Measurements from ENCODE around the gene TNFRSF25.
"Not testable (repeated sequence)": the region's sequence is repeated elsewhere in the genome, so short reads cannot be mapped to it uniquely, and the experiment has no call there.

Gene TNFRSF25

GRCh38 chr1:6450943-6451373, 15.0 kb downstream of the TNFRSF25 start:
- DNase-seq (ENCODE audit: low read depth): no peak

- DNase-seq (ENCODE audit: low read depth): not testable (repeated sequence)
Measured at GRCh38 chr1:6450486-6450885, 15.5 kb downstream of the TNFRSF25 start.

GRCh38 chr1:6450005-6450450, 15.9 kb downstream of the TNFRSF25 start:
- no peak for DNase-seq (ENCODE audit: low read depth)

GRCh38 chr1:6448749-6449631, 17.0 kb downstream of the TNFRSF25 start:
- no peak for DNase-seq (ENCODE audit: low read depth)

GRCh38 chr1:6447818-6448748, 17.9 kb downstream of the TNFRSF25 start:
- DNase-seq (ENCODE audit: low read depth): no peak

GRCh38 chr1:6447016-6447817, 18.8 kb downstream of the TNFRSF25 start:
- no peak for DNase-seq (ENCODE audit: low read depth)

- DNase-seq (ENCODE audit: low read depth): no peak
Measured at GRCh38 chr1:6446665-6447015, 19.3 kb downstream of the TNFRSF25 start.

- not testable (repeated sequence) for DNase-seq (ENCODE audit: low read depth)
Measured at GRCh38 chr1:6445929-6446328, 20.0 kb downstream of the TNFRSF25 start.

- peak; percentile 41 for DNase-seq (ENCODE audit: low read depth)
Measured at GRCh38 chr1:6445062-6445763, 20.8 kb downstream of the TNFRSF25 start.

GRCh38 chr1:6444377-6444776, 21.6 kb downstream of the TNFRSF25 start:
- DNase-seq (ENCODE audit: low read depth): no peak

- no peak for DNase-seq (ENCODE audit: low read depth)
Measured at GRCh38 chr1:6443339-6444115, 22.4 kb downstream of the TNFRSF25 start.

GRCh38 chr1:6441586-6441985, 24.4 kb downstream of the TNFRSF25 start:
- no peak for DNase-seq (ENCODE audit: low read depth)

- peak; percentile 56 for DNase-seq (ENCODE audit: low read depth)
Measured at GRCh38 chr1:6440198-6441126, 25.5 kb downstream of the TNFRSF25 start.

GRCh38 chr1:6438047-6438525, 27.9 kb downstream of the TNFRSF25 start:
- peak; percentile 34 for DNase-seq (ENCODE audit: low read depth)

- not testable (repeated sequence) for DNase-seq (ENCODE audit: low read depth)
Measured at GRCh38 chr1:6437012-6437700, 28.8 kb downstream of the TNFRSF25 start.

- not testable (repeated sequence) for DNase-seq (ENCODE audit: low read depth)
Measured at GRCh38 chr1:6436277-6436676, 29.7 kb downstream of the TNFRSF25 start.

- DNase-seq (ENCODE audit: low read depth): no peak
Measured at GRCh38 chr1:6435547-6435946, 30.4 kb downstream of the TNFRSF25 start.

- DNase-seq (ENCODE audit: low read depth): no peak
Measured at GRCh38 chr1:6435129-6435528, 30.8 kb downstream of the TNFRSF25 start.

Data from iris pigment epithelial cell (primary cell).